Natural killer cell (primary cell): Measurements from ENCODE around the gene C2orf81. TPM values are rescaled to one million over a fixed set of nuclear protein-coding genes. Genes with fewer than 3 reads are reported as not detected.
A peak's percentile ranks its signal among the peaks of the same experiment; 100 is the strongest.

Experiments
- ATAC-seq, 3 donors: fragments of 150-1000 bp in 2 of 3; fragments of 200-7000 bp in 1 of 3; cut with Tn5 transposase; 1 replicate in 1 of 3; 2 replicates in 2 of 3; pipeline ENCODE4 v1.10.0; 2021; ENCODE audit warnings: mild to moderate bottlenecking in 2 of 3, moderate library complexity in 2 of 3
- DNase-seq, 2 donors: peaks; one replicate each; pipeline versions ENCODE4 v3.0.0 to v3.0.0-alpha.2; 2013 to 2021; ENCODE audit warnings: mixed read lengths in 1 of 2
- H3K27ac ChIP-seq: one replicate; pipeline ENCODE4 v1.5.1; 2013; ENCODE audit warnings: mild to moderate bottlenecking, low read length
- H3K27me3 ChIP-seq: one replicate; pipeline ENCODE4 v1.6.1; 2013; ENCODE audit warnings: low read length; ENCODE audit not compliant: control insufficient read depth, insufficient read depth
- H3K36me3 ChIP-seq: one replicate; pipeline ENCODE4 v1.6.1; 2013; ENCODE audit warnings: low read length; ENCODE audit not compliant: control insufficient read depth, insufficient read depth
- H3K4me1 ChIP-seq: one replicate; pipeline ENCODE4 v1.6.1; 2013; ENCODE audit warnings: low read length; ENCODE audit not compliant: control insufficient read depth, insufficient read depth
- H3K4me3 ChIP-seq: one replicate; pipeline ENCODE4 v1.5.1; 2013; ENCODE audit warnings: low read length
- H3K9me3 ChIP-seq: one replicate; pipeline ENCODE4 v1.6.1; 2013; ENCODE audit warnings: low read length; ENCODE audit not compliant: control insufficient read depth, insufficient read depth
- H3K27ac Mint-ChIP-seq, 2 donors: one replicate each; pipeline ENCODE4 v1.8.0; 2022; ENCODE audit warnings: mild to moderate bottlenecking in 2 of 2, mixed read lengths in 2 of 2, moderate library complexity in 1 of 2
- H3K27me3 Mint-ChIP-seq, 2 donors: one replicate each; pipeline ENCODE4 v1.8.0; 2022; ENCODE audit warnings: low read depth in 2 of 2, mixed read lengths in 2 of 2
- H3K36me3 Mint-ChIP-seq: one replicate; pipeline ENCODE4 v1.8.0; 2022; ENCODE audit warnings: mixed read lengths
- H3K4me1 Mint-ChIP-seq, 2 donors: one replicate each; pipeline ENCODE4 v1.8.0; 2022; ENCODE audit warnings: mixed read lengths in 2 of 2
- H3K4me3 Mint-ChIP-seq: one replicate; pipeline ENCODE4 v1.8.0; 2022; ENCODE audit warnings: mild to moderate bottlenecking, moderate library complexity, mixed read lengths
- H3K9me3 Mint-ChIP-seq, 2 donors: one replicate each; pipeline ENCODE4 v1.8.0; 2022; ENCODE audit warnings: mixed read lengths in 2 of 2
- CTCF ChIP-seq: fragments of 200-600 bp; IDR thresholded peaks from one replicate; pipeline ENCODE4 v1.8.0; 2022; ENCODE audit warnings: antibody characterized with exemption
- WGBS: methylation state at CpG from one replicate; pipeline ENCODE4 v1.1.7; 2013; ENCODE audit warnings: missing lambda C conversion rate; ENCODE audit not compliant: insufficient coverage; 5-methylcytosine and 5-hydroxymethylcytosine counted together
- intact Hi-C: fragments of 100-400 bp; cut with micrococcal nuclease; formaldehyde crosslinking; loops from one replicate; pipeline ENCODE4 v1.14.2; 2022
- total RNA-seq, 4 donors: library from RNA; stranded (reverse); fragments of 120-200 nt in 1 of 4; gene quantifications; one replicate each; pipeline versions ENCODE4 v1.2.3 to v1.2.4, GENCODE V29; 2013 to 2022

C2orf81 gene
- total RNA-seq, 3 donors from 2014 or later (not counting 1 experiment from before 2014, with no cell fraction given): 1.7 to 3.2 (median 1.7) TPM

- H3K4me1 ChIP-seq: peaks cover 20% of the 10 kb centered on the region
- peaks cover 18% of the 10 kb centered on the region for H3K36me3 ChIP-seq
- H3K4me3 Mint-ChIP-seq: no peak overlapping the region
- H3K36me3 Mint-ChIP-seq: no peaks in the 10 kb centered on the region
- H3K27ac Mint-ChIP-seq: peak overlapping the region in 1 of 2 donors; percentile 50
- ATAC-seq (no peak), DNase-seq (no peak)
- no peaks in the 10 kb centered on the region for H3K9me3 Mint-ChIP-seq
- no peak overlapping the region for H3K27ac ChIP-seq
- H3K4me3 ChIP-seq: no peak overlapping the region
- TF ChIP-seq CTCF: no peak
- no peaks in the 10 kb centered on the region for H3K27me3 ChIP-seq
- H3K4me1 Mint-ChIP-seq: peaks cover 46 to 50% of the 10 kb centered on the region in 2 donors
- intact Hi-C loops: no loop called here
- no peaks in the 10 kb centered on the region for H3K27me3 Mint-ChIP-seq
- WGBS: 89% methylated on average over 1 of the region's 3 CpGs
- no peaks in the 10 kb centered on the region for H3K9me3 ChIP-seq
Observed at GRCh38 chr2:74381751-74382150, 39.7 kb downstream of the C2orf81 start.

GRCh38 chr2:74379851-74380789, 41.3 kb downstream of the C2orf81 start, which contains the start of gene DCTN1:
Gene DCTN1 (minus strand): TSS chr2:74380311. CDS start chr2:74380037, 274 bp downstream.
- Mint-ChIP-seq H3K4me1 (peaks cover 60 to 62% of the 10 kb centered on the region in 2 donors), H3K27me3 (no peaks in the 10 kb centered on the region), H3K27ac (peak within 1 kb of the TSS; percentile 7 to 55), H3K9me3 (no peaks in the 10 kb centered on the region), H3K4me3 (peak within 1 kb of the TSS; percentile 42), H3K36me3 (no peaks in the 10 kb centered on the region)
- Histone ChIP-seq H3K4me3 (no peak within 1 kb of the TSS), H3K27me3 (no peaks in the 10 kb centered on the region), H3K4me1 (peaks cover 25% of the 10 kb centered on the region), H3K36me3 (peaks cover 20% of the 10 kb centered on the region), H3K27ac (no peak within 1 kb of the TSS), H3K9me3 (no peaks in the 10 kb centered on the region)
- 58% methylated on average over 14 of the region's 14 CpGs for WGBS
- ATAC-seq: peak; percentile 72 to 89 (median 87)
- TF ChIP-seq CTCF: no peak
- peak; percentile 18 to 42 for DNase-seq
- intact Hi-C loops: no loop called here

- no peaks in the 10 kb centered on the region for H3K36me3 Mint-ChIP-seq
- ATAC-seq: no peak
- H3K27me3 ChIP-seq: no peaks in the 10 kb centered on the region
- H3K9me3 ChIP-seq: no peaks in the 10 kb centered on the region
- no peak overlapping the region for H3K4me3 ChIP-seq
- H3K27me3 Mint-ChIP-seq: no peaks in the 10 kb centered on the region
- TF ChIP-seq CTCF: no peak
- intact Hi-C loops: no loop called here
- no peak overlapping the region for H3K4me3 Mint-ChIP-seq
- H3K9me3 Mint-ChIP-seq: no peaks in the 10 kb centered on the region
- peaks cover 25% of the 10 kb centered on the region for H3K4me1 ChIP-seq
- H3K4me1 Mint-ChIP-seq: peaks cover 60 to 67% of the 10 kb centered on the region in 2 donors
- no peak overlapping the region for H3K27ac Mint-ChIP-seq
- H3K36me3 ChIP-seq: peaks cover 18% of the 10 kb centered on the region
- H3K27ac ChIP-seq: no peak overlapping the region
- no peak for DNase-seq
- 95% methylated on average over 10 of the region's 10 CpGs for WGBS
Observed at GRCh38 chr2:74378007-74378406, 43.4 kb downstream of the C2orf81 start.
